ENCODE data around the gene SIT1.
A peak's percentile ranks its signal among the peaks of the same experiment; 100 is the strongest.
"Not testable (repeated sequence)": the region's sequence is repeated elsewhere in the genome, so short reads cannot be mapped to it uniquely, and the experiment has no call there.

SIT1 gene

GRCh38 chr9:35646153-35646532 lies 4.6 kb downstream of the SIT1 start:
- no peak for DNase-seq (ENCODE audit: low read depth)
- TF ChIP-seq CTCF (IDR thresholded peaks at IDR 0.05; ENCODE audit: low read length, missing control alignments) = peak; percentile 12
- peak overlapping the region; percentile 57 for H3K4me3 ChIP-seq (replicated peaks; ENCODE audit: low read depth, low read length)

- peak overlapping the region; percentile 57 for H3K4me3 ChIP-seq (replicated peaks; ENCODE audit: low read depth, low read length)
- not testable (repeated sequence) for DNase-seq (ENCODE audit: low read depth)
Measured at GRCh38 chr9:35645736-35646135, 5.0 kb downstream of the SIT1 start.

- no peak overlapping the region for H3K4me3 ChIP-seq (replicated peaks; ENCODE audit: low read depth, low read length)
- no peak for TF ChIP-seq CTCF (IDR thresholded peaks at IDR 0.05; ENCODE audit: low read length, missing control alignments)
- no peak for DNase-seq (ENCODE audit: low read depth)
Measured at GRCh38 chr9:35643046-35643445, 7.7 kb downstream of the SIT1 start.

- not testable (repeated sequence) for H3K4me3 ChIP-seq (replicated peaks; ENCODE audit: low read depth, low read length); DNase-seq (ENCODE audit: low read depth)
Measured at GRCh38 chr9:35641478-35641877, 9.3 kb downstream of the SIT1 start.

- DNase-seq (ENCODE audit: low read depth); H3K4me3 ChIP-seq (replicated peaks; ENCODE audit: low read depth, low read length): not testable (repeated sequence)
Measured at GRCh38 chr9:35640431-35640830, 10.3 kb downstream of the SIT1 start.

- TF ChIP-seq CTCF (IDR thresholded peaks at IDR 0.05; ENCODE audit: low read length, missing control alignments) = no peak
- DNase-seq (ENCODE audit: low read depth) = no peak
- no peak overlapping the region for H3K4me3 ChIP-seq (replicated peaks; ENCODE audit: low read depth, low read length)
Measured at GRCh38 chr9:35639631-35640030, 11.1 kb downstream of the SIT1 start.

- DNase-seq (ENCODE audit: low read depth); H3K4me3 ChIP-seq (replicated peaks; ENCODE audit: low read depth, low read length): not testable (repeated sequence)
Measured at GRCh38 chr9:35639225-35639624, 11.5 kb downstream of the SIT1 start.

GRCh38 chr9:35638751-35639150 lies 12.0 kb downstream of the SIT1 start:
- not testable (repeated sequence) for DNase-seq (ENCODE audit: low read depth); H3K4me3 ChIP-seq (replicated peaks; ENCODE audit: low read depth, low read length)

GRCh38 chr9:35637427-35637955 lies 13.2 kb downstream of the SIT1 start:
- DNase-seq (ENCODE audit: low read depth); H3K4me3 ChIP-seq (replicated peaks; ENCODE audit: low read depth, low read length): not testable (repeated sequence)

GRCh38 chr9:35636877-35637246 lies 13.9 kb downstream of the SIT1 start:
- DNase-seq (ENCODE audit: low read depth); H3K4me3 ChIP-seq (replicated peaks; ENCODE audit: low read depth, low read length): not testable (repeated sequence)

- TF ChIP-seq CTCF (IDR thresholded peaks at IDR 0.05; ENCODE audit: low read length, missing control alignments) = no peak
- no peak for DNase-seq (ENCODE audit: low read depth)
- H3K4me3 ChIP-seq (replicated peaks; ENCODE audit: low read depth, low read length) = no peak overlapping the region
Measured at GRCh38 chr9:35636135-35636876, 14.4 kb downstream of the SIT1 start.
